ENCODE data around the gene NAA38. TPM values are rescaled to one million over a fixed set of nuclear protein-coding genes. Genes with fewer than 3 reads are reported as not detected.

The NAA38 gene
- total RNA-seq, 1 experiment from 2014 or later = 103 TPM

GRCh38 chr17:7888184-7888920 lies 31.0 kb upstream of the NAA38 start, which contains the start of gene CHD3:
CHD3 (plus strand) TSS chr17:7888789; CDS start chr17:7889001, 212 bp downstream.
- CTCF ChIA-PET = interaction anchor here (1.0 kb wide), 1 partner anchor 102 kb away, joined by 4 read pairs; no protein-coding TSS in a partner anchor
- Histone ChIP-seq H4K20me1 (ENCODE audit: insufficient read depth) (no peaks in the 10 kb centered on the region), H3K27ac (ENCODE audit: low read depth, low read length) (peak within 1 kb of the TSS; percentile 97), H3K4me3 (replicated peaks in 1 of 2; ENCODE audit: low read depth in 1 of 2, low read length in 2 of 2) (peak within 1 kb of the TSS; percentile 56 to 82), H2AFZ (ENCODE audit: low read depth, low read length, poor library complexity, severe bottlenecking) (no peak within 1 kb of the TSS), H3K9me3 (ENCODE audit: control insufficient read depth in 1 of 2, insufficient read depth in 1 of 2, low read depth in 1 of 2, low read length in 2 of 2) (no peaks in the 10 kb centered on the region), H3K4me1 (ENCODE audit: control insufficient read depth in 1 of 2, insufficient read depth in 2 of 2, low read length in 2 of 2) (peaks cover 38 to 53% of the 10 kb centered on the region in 2 experiments), H3K36me3 (ENCODE audit: control insufficient read depth in 1 of 2, insufficient read depth in 2 of 2, low read length in 2 of 2) (peaks cover 9 to 15% of the 10 kb centered on the region in 2 experiments; a peak in 3 of 4 replicates), H3K27me3 (ENCODE audit: insufficient read depth, low read length) (no peaks in the 10 kb centered on the region), H3K79me2 (ENCODE audit: insufficient read depth, low read length) (peaks cover 33% of the 10 kb centered on the region), H3K9ac (ENCODE audit: low read length) (peak within 1 kb of the TSS; percentile 77), H3K4me2 (ENCODE audit: low read length) (peak within 1 kb of the TSS; percentile 99), H3K9me2 (ENCODE audit: insufficient read depth) (no peaks in the 10 kb centered on the region)
- ATAC-seq (peak; percentile 15), DNase-seq (ENCODE audit: low read depth, low spot score) (no peak)
- intact Hi-C loops (cut with micrococcal nuclease) = no loop called here
- no peak for TF ChIP-seq ELF1 (IDR thresholded peaks at IDR 0.05; ENCODE audit: borderline replicate concordance, low read depth)
- TF ChIP-seq MAX (IDR thresholded peaks at IDR 0.05) = no peak
- no peak for TF ChIP-seq YY1 (IDR thresholded peaks at IDR 0.05; ENCODE audit: extremely low read depth, insufficient replicate concordance, low read depth, low read length)
- TF ChIP-seq CTCF (IDR thresholded peaks at IDR 0.05 in 2 of 3, conservative IDR thresholded peaks at IDR 0.05 in 1 of 3; ENCODE audit: borderline replicate concordance in 1 of 3, insufficient read depth in 1 of 3, low read depth in 2 of 3, low read length in 2 of 3) = no peak
- TF ChIP-seq ZBTB33 (IDR thresholded peaks at IDR 0.05; ENCODE audit: extremely low read depth, insufficient replicate concordance, low read length) = no peak
- TF ChIP-seq TCF7L2 (IDR thresholded peaks at IDR 0.05; ENCODE audit: borderline replicate concordance, extremely low read depth, insufficient read depth, insufficient read length) = no peak
- no peak for TF ChIP-seq JUND (IDR thresholded peaks at IDR 0.05)
- TF ChIP-seq ZFX (IDR thresholded peaks at IDR 0.05) = no peak
- TF ChIP-seq RAD21 (IDR thresholded peaks at IDR 0.05; ENCODE audit: low read depth) = no peak
- TF ChIP-seq ATF3 (IDR thresholded peaks at IDR 0.05) = no peak
- no peak for TF ChIP-seq SRF (IDR thresholded peaks at IDR 0.05; ENCODE audit: low read depth)
- TF ChIP-seq CEBPB (IDR thresholded peaks at IDR 0.05; ENCODE audit: low read depth) = no peak
- no peak for TF ChIP-seq REST (IDR thresholded peaks at IDR 0.05; ENCODE audit: low read depth)
- TF ChIP-seq EZH2phosphoT487 (IDR thresholded peaks at IDR 0.05; ENCODE audit: borderline replicate concordance) = no peak
- TF ChIP-seq SIN3A (IDR thresholded peaks at IDR 0.05; ENCODE audit: low read depth) = no peak; the same call in 1 of the 2 replicates
- POLR2A ChIA-PET = no interaction called here
- RAD21 ChIA-PET (ENCODE audit: low non-redundant PET in 1 of 2, low total read pairs in 2 of 2, uncharacterized antibody in 2 of 2, unreplicated experiment in 2 of 2) = no interaction called here
- no TSS peak for BruUV-seq (replicated peaks)

Data from HCT116 (cell line).